OCI-LY1 (cell line): ENCODE measurements around the gene PARD3.

ENCODE experiments used
- H2AFZ ChIP-seq: fragments of 200-600 bp; sonication (generic), shearing (Covaris generic); 2 replicates; pipeline ENCODE4 v1.6.0; 2014; ENCODE audit warnings: antibody characterized with exemption, mild to moderate bottlenecking, low read length
- H3F3A ChIP-seq: fragments of 200-600 bp; sonication (generic), shearing (Covaris generic); 2 replicates; pipeline ENCODE4 v1.6.0; 2014; ENCODE audit warnings: mild to moderate bottlenecking, antibody characterized with exemption, low read length, moderate library complexity; ENCODE audit not compliant: insufficient read depth
- H3K27ac ChIP-seq: fragments of 200-600 bp; sonication (generic); 2 replicates; pipeline ENCODE4 v1.5.1; 2014; ENCODE audit warnings: low read length, mixed run types, mild to moderate bottlenecking, low read depth; ENCODE audit not compliant: poor library complexity, severe bottlenecking
- H3K27me3 ChIP-seq: fragments of 200-600 bp; sonication (generic); 2 replicates; pipeline ENCODE4 v1.6.0; 2014; ENCODE audit warnings: antibody characterized with exemption, mild to moderate bottlenecking, low read length, moderate library complexity; ENCODE audit not compliant: insufficient read depth
- H3K36me3 ChIP-seq: fragments of 200-600 bp; sonication (generic); 2 replicates; pipeline ENCODE4 v1.6.1; 2014; ENCODE audit warnings: mild to moderate bottlenecking, antibody characterized with exemption, low read length, moderate library complexity, mixed read lengths; ENCODE audit not compliant: insufficient read depth
- H3K4me1 ChIP-seq: fragments of 200-600 bp; sonication (generic); 2 replicates; pipeline ENCODE4 v1.5.1; 2014; ENCODE audit warnings: mild to moderate bottlenecking, low read length, moderate library complexity; ENCODE audit not compliant: insufficient read depth, severe bottlenecking
- H3K4me2 ChIP-seq: fragments of 200-600 bp; sonication (generic), shearing (Covaris generic); 2 replicates; pipeline ENCODE4 v1.6.1; 2014; ENCODE audit warnings: low read length
- H3K4me3 ChIP-seq: fragments of 200-600 bp; sonication (generic); 2 replicates; pipeline ENCODE4 v1.5.1; 2014; ENCODE audit warnings: low read length, low read depth, mild to moderate bottlenecking, mixed read lengths; ENCODE audit not compliant: poor library complexity, severe bottlenecking
- H3K79me2 ChIP-seq: fragments of 200-600 bp; shearing (Covaris generic); 2 replicates; pipeline ENCODE4 v1.6.1; 2016; ENCODE audit warnings: mixed run types, low read length, mixed read lengths; ENCODE audit not compliant: insufficient read depth
- H3K9ac ChIP-seq: fragments of 200-600 bp; sonication (generic), shearing (Covaris generic); 2 replicates; pipeline ENCODE4 v1.6.1; 2014; ENCODE audit warnings: mild to moderate bottlenecking, low read length, mixed read lengths
- H3K9me2 ChIP-seq: fragments of 200-600 bp; sonication (generic), shearing (Covaris generic); 2 replicates; pipeline ENCODE4 v1.6.1; 2014; ENCODE audit warnings: low read depth, mild to moderate bottlenecking, low read length, mixed read lengths
- H3K9me3 ChIP-seq: fragments of 200-600 bp; shearing (Covaris generic); 2 replicates; pipeline ENCODE4 v1.6.1; 2014; ENCODE audit warnings: low read length, mixed read lengths
- H4K20me1 ChIP-seq: fragments of 200-600 bp; sonication (generic), shearing (Covaris generic); 2 replicates; pipeline ENCODE4 v1.6.0; 2016; ENCODE audit warnings: mild to moderate bottlenecking, low read length; ENCODE audit not compliant: insufficient read depth
- CTCF ChIP-seq: fragments of 200-600 bp; sonication (generic), shearing (Covaris generic); IDR thresholded peaks from 2 replicates; pipeline ENCODE4 v1.5.1; 2017; ENCODE audit warnings: mild to moderate bottlenecking, antibody characterized with exemption, low read length, moderate library complexity, mixed read lengths
- EZH2 ChIP-seq: fragments of 200-600 bp; sonication (generic), shearing (Covaris generic); IDR thresholded peaks from 2 replicates; pipeline ENCODE4 v1.8.0; 2017; ENCODE audit warnings: borderline replicate concordance, mixed run types, mild to moderate bottlenecking, antibody characterized with exemption, low read length, moderate library complexity, mixed read lengths

The PARD3 gene

GRCh38 chr10:34716234-34716633 is 98.9 kb downstream of the PARD3 start:
- no peaks in the 10 kb centered on the region for H4K20me1 ChIP-seq
- no peak overlapping the region for H3K4me2 ChIP-seq
- H3K27me3 ChIP-seq = 0 out of 2 replicates have a peak, but pooled peaks cover 7% of the 10 kb centered on the region
- H3K27ac ChIP-seq = no peak overlapping the region
- no peak overlapping the region for H3K9ac ChIP-seq
- no peaks in the 10 kb centered on the region for H3K79me2 ChIP-seq
- no peak overlapping the region for H2AFZ ChIP-seq
- H3K36me3 ChIP-seq = no peaks in the 10 kb centered on the region
- H3K4me1 ChIP-seq = no peaks in the 10 kb centered on the region
- H3K9me3 ChIP-seq = no peaks in the 10 kb centered on the region
- TF ChIP-seq EZH2 (no peak), CTCF (no peak)
- no peaks in the 10 kb centered on the region for H3K9me2 ChIP-seq
- no peak overlapping the region for H3K4me3 ChIP-seq
- no peaks in the 10 kb centered on the region for H3F3A ChIP-seq

DNA sequence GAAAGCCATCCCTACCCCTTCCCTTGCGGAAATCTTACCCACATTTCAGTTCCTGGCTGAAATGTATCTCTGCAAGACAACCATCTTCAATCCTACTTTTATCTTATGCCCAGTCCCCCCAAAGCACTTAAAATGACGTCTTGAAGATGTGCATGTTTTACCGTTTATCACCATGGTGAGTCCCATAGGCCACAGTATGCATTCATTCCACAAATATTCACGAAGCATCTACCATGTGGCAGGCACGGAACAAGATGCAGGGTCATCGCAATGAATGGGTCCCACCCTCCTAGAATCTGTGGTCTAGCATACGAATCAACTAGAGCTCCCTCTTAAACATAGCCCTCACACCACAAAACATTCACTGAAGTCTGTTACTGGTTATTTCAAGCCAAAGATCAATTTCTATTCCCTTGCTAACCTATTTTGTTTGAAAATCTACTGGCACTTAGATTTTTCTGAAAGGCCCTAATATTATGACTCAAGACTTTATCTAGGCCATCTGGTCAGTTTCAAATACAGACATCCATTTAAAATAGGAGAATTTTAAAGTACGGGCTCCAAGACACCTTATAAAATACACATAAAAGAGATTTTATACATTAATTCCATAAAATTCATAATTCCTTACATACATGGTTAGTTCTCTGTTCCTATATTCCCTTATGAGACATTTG is 99.4 kb downstream of the PARD3 start:
- H3K4me1 ChIP-seq = no peaks in the 10 kb centered on the region
- H3K36me3 ChIP-seq = no peaks in the 10 kb centered on the region
- no peaks in the 10 kb centered on the region for H3K79me2 ChIP-seq
- no peak for TF ChIP-seq CTCF
- H4K20me1 ChIP-seq = no peaks in the 10 kb centered on the region
- no peaks in the 10 kb centered on the region for H3K9me3 ChIP-seq
- H3K4me2 ChIP-seq = no peak overlapping the region
- H3K27ac ChIP-seq = no peak overlapping the region
- 0 out of 2 replicates have a peak, but pooled peaks cover 7% of the 10 kb centered on the region for H3K27me3 ChIP-seq
- no peak overlapping the region for H3K4me3 ChIP-seq
- no peak overlapping the region for H2AFZ ChIP-seq
- no peaks in the 10 kb centered on the region for H3K9me2 ChIP-seq
- no peaks in the 10 kb centered on the region for H3F3A ChIP-seq
- H3K9ac ChIP-seq = no peak overlapping the region

DNA sequence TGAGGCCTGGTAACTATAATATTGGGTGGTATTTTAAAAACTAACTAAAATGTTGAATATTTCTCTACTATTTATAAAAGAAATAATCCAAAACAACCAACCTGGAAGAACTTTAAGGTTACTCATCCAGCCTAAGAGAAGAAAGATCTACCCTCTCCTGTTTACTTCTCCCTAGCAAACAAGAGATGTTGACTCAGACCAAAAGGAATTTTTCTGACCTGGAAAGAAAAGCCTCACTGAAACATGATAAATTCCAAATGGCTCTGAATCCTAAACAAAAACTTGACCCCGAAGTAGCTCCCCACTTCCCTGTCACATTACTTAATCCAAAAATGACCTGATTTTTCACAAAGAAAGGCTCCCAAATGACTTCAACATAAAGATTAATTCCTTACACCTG is 101.2 kb downstream of the PARD3 start:
- no peaks in the 10 kb centered on the region for H3K4me1 ChIP-seq
- no peak overlapping the region for H2AFZ ChIP-seq
- H3K4me2 ChIP-seq = no peak overlapping the region
- H3F3A ChIP-seq = no peaks in the 10 kb centered on the region
- no peak overlapping the region for H3K9ac ChIP-seq
- TF ChIP-seq EZH2 (no peak), CTCF (no peak)
- no peak overlapping the region for H3K27ac ChIP-seq
- H3K79me2 ChIP-seq = no peaks in the 10 kb centered on the region
- H3K9me2 ChIP-seq = no peaks in the 10 kb centered on the region
- H3K4me3 ChIP-seq = no peak overlapping the region
- no peaks in the 10 kb centered on the region for H3K9me3 ChIP-seq
- no peaks in the 10 kb centered on the region for H3K36me3 ChIP-seq
- H3K27me3 ChIP-seq = 0 out of 2 replicates have a peak, but pooled peaks cover 7% of the 10 kb centered on the region
- H4K20me1 ChIP-seq = no peaks in the 10 kb centered on the region
